NCI-H446 treated with DMSO at 0.1 percent for 48 hours (cell line): Measurements from ENCODE around the gene UFSP2.

Experiments
- DNase-seq: peaks from one replicate; lab custom pipeline; 2025; lab: John Stamatoyannopoulos, UW

UFSP2 gene

GRCh38 chr4:185425647-185426352 is at the start of gene UFSP2:
Gene UFSP2, minus strand, starts transcription at chr4:185425964. Its CDS starts 96 bp downstream, at chr4:185425868.
- DNase-seq, result peak; percentile 52

GRCh38 chr4:185473247-185473646 is 47.5 kb upstream of the UFSP2 start:
- no peak for DNase-seq

GRCh38 chr4:185472103-185472542 is 46.4 kb upstream of the UFSP2 start:
- DNase-seq, result no peak

GRCh38 chr4:185471235-185472102 is 45.7 kb upstream of the UFSP2 start, which contains the start of gene CCDC110:
Gene CCDC110, minus strand, starts transcription at chr4:185471733. Its CDS starts 50 bp downstream, at chr4:185471683.
- peak; percentile 69 for DNase-seq

- no peak for DNase-seq
These were observed 44.9 kb upstream of the UFSP2 start for GRCh38 chr4:185470501-185471195.

- DNase-seq, result no peak
These were observed 43.9 kb upstream of the UFSP2 start for GRCh38 chr4:185469580-185470154.

- no peak for DNase-seq
These were observed 43.2 kb upstream of the UFSP2 start for GRCh38 chr4:185468999-185469398.

GRCh38 chr4:185467991-185468390 is 42.2 kb upstream of the UFSP2 start:
- DNase-seq, result no peak

GRCh38 chr4:185467101-185467500 is 41.3 kb upstream of the UFSP2 start:
- DNase-seq, result no peak

- DNase-seq, result no peak
These were observed 39.9 kb upstream of the UFSP2 start for GRCh38 chr4:185465707-185466106.

- DNase-seq, result no peak
These were observed 39.1 kb upstream of the UFSP2 start for GRCh38 chr4:185464887-185465286.

- no peak for DNase-seq
These were observed 38.4 kb upstream of the UFSP2 start for GRCh38 chr4:185464183-185464582.

- DNase-seq, result no peak
These were observed 37.8 kb upstream of the UFSP2 start for GRCh38 chr4:185463541-185463940.

- DNase-seq, result no peak
These were observed 35.8 kb upstream of the UFSP2 start for GRCh38 chr4:185461565-185461964.

- no peak for DNase-seq
These were observed 31.4 kb upstream of the UFSP2 start for GRCh38 chr4:185457136-185457535.

GRCh38 chr4:185456131-185456530 is 30.4 kb upstream of the UFSP2 start:
- DNase-seq, result no peak

- DNase-seq, result no peak
These were observed 19.4 kb upstream of the UFSP2 start for GRCh38 chr4:185445209-185445608.

- no peak for DNase-seq
These were observed 15.7 kb upstream of the UFSP2 start for GRCh38 chr4:185441479-185441878.

- DNase-seq, result no peak
These were observed 12.0 kb upstream of the UFSP2 start for GRCh38 chr4:185437809-185438208.

GRCh38 chr4:185435466-185435865 is 9.7 kb upstream of the UFSP2 start:
- DNase-seq, result no peak

GRCh38 chr4:185429660-185430059 is 3.9 kb upstream of the UFSP2 start:
- DNase-seq, result no peak
